WTC11 (cell line): ENCODE measurements around the gene NEMP1.

Experiments used
- ARID4B ChIP-seq: sonication (generic); formaldehyde crosslinking; IDR thresholded peaks from 2 replicates; pipeline ENCODE4 v1.8.0; 2023; ENCODE audit warnings: missing genetic modification reagents, mild to moderate bottlenecking, borderline replicate concordance
- CREM ChIP-seq: sonication (generic); formaldehyde crosslinking; IDR thresholded peaks from 2 replicates; pipeline ENCODE4 v1.8.1; 2022; ENCODE audit warnings: mild to moderate bottlenecking, missing genetic modification reagents, moderate library complexity
- ELF4 ChIP-seq: sonication (generic); formaldehyde crosslinking; IDR thresholded peaks from 2 replicates; pipeline ENCODE4 v1.8.1; 2022; ENCODE audit warnings: low read depth, mild to moderate bottlenecking, moderate library complexity, missing genetic modification reagents
- JUN ChIP-seq: sonication (generic); formaldehyde crosslinking; IDR thresholded peaks from 2 replicates; pipeline ENCODE4 v1.8.0; 2023; ENCODE audit warnings: mild to moderate bottlenecking, missing genetic modification reagents
- SP1 ChIP-seq: sonication (generic); formaldehyde crosslinking; conservative IDR thresholded peaks from 2 replicates; pipeline ENCODE4 v1.8.1; 2022; ENCODE audit warnings: missing genetic modification reagents
- STAT6 ChIP-seq: sonication (generic); formaldehyde crosslinking; conservative IDR thresholded peaks from 2 replicates; pipeline ENCODE4 v1.8.1; 2023; ENCODE audit warnings: mild to moderate bottlenecking, low read depth, missing genetic modification reagents, moderate library complexity
- TF ChIP-seq, protein P1 (sequence below): fragments of 200-600 bp; IDR thresholded peaks from 2 replicates; pipeline ENCODE4 v1.8.0; 2022; ENCODE audit warnings: antibody characterized with exemption
- TF ChIP-seq, protein P2 (sequence below): sonication (generic); formaldehyde crosslinking; conservative IDR thresholded peaks from 2 replicates; pipeline ENCODE4 v1.8.1; 2022; ENCODE audit warnings: mild to moderate bottlenecking, missing genetic modification reagents
- TF ChIP-seq, protein P3 (sequence below): sonication (generic); formaldehyde crosslinking; IDR thresholded peaks from 2 replicates; pipeline ENCODE4 v1.8.1; 2023; ENCODE audit warnings: mild to moderate bottlenecking, missing genetic modification reagents
- TF ChIP-seq, protein P4 (sequence below): sonication (generic); formaldehyde crosslinking; IDR thresholded peaks from 2 replicates; pipeline ENCODE4 v1.8.1; 2022; ENCODE audit warnings: missing genetic modification reagents, borderline replicate concordance

DNA sequence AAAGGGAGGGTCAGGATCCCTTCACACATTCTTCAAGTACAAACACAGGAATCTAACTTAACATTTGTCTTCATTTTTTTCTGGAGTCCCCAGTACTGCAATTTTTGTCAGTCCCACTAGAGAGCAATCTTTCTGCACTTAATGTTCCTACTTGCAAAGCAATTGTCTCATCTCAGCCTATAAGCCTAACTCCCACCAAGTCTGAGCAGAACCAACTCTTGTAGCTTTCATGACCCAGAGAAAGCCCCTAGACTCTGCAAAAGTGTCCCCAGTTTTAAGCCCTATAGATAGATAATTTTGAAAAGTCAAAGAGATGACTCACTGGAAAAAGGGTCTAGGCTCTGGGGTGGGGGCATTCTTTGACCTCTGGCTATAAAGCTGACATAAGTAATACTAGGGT is 70.4 kb downstream of the NEMP1 start:
- TF ChIP-seq, protein P1, sequence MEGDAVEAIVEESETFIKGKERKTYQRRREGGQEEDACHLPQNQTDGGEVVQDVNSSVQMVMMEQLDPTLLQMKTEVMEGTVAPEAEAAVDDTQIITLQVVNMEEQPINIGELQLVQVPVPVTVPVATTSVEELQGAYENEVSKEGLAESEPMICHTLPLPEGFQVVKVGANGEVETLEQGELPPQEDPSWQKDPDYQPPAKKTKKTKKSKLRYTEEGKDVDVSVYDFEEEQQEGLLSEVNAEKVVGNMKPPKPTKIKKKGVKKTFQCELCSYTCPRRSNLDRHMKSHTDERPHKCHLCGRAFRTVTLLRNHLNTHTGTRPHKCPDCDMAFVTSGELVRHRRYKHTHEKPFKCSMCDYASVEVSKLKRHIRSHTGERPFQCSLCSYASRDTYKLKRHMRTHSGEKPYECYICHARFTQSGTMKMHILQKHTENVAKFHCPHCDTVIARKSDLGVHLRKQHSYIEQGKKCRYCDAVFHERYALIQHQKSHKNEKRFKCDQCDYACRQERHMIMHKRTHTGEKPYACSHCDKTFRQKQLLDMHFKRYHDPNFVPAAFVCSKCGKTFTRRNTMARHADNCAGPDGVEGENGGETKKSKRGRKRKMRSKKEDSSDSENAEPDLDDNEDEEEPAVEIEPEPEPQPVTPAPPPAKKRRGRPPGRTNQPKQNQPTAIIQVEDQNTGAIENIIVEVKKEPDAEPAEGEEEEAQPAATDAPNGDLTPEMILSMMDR: no peak
- TF ChIP-seq ELF4 (CRISPR knock-in tag) (no peak), JUN (no peak), SP1 (CRISPR knock-in tag) (no peak), CREM (CRISPR knock-in tag) (no peak), STAT6 (CRISPR knock-in tag) (no peak), ARID4B (CRISPR knock-in tag) (no peak)
- TF ChIP-seq, protein P2, sequence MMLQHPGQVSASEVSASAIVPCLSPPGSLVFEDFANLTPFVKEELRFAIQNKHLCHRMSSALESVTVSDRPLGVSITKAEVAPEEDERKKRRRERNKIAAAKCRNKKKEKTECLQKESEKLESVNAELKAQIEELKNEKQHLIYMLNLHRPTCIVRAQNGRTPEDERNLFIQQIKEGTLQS (CRISPR knock-in tag): no peak
- TF ChIP-seq, protein P3, sequence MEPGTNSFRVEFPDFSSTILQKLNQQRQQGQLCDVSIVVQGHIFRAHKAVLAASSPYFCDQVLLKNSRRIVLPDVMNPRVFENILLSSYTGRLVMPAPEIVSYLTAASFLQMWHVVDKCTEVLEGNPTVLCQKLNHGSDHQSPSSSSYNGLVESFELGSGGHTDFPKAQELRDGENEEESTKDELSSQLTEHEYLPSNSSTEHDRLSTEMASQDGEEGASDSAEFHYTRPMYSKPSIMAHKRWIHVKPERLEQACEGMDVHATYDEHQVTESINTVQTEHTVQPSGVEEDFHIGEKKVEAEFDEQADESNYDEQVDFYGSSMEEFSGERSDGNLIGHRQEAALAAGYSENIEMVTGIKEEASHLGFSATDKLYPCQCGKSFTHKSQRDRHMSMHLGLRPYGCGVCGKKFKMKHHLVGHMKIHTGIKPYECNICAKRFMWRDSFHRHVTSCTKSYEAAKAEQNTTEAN: no peak
- TF ChIP-seq, protein P4, sequence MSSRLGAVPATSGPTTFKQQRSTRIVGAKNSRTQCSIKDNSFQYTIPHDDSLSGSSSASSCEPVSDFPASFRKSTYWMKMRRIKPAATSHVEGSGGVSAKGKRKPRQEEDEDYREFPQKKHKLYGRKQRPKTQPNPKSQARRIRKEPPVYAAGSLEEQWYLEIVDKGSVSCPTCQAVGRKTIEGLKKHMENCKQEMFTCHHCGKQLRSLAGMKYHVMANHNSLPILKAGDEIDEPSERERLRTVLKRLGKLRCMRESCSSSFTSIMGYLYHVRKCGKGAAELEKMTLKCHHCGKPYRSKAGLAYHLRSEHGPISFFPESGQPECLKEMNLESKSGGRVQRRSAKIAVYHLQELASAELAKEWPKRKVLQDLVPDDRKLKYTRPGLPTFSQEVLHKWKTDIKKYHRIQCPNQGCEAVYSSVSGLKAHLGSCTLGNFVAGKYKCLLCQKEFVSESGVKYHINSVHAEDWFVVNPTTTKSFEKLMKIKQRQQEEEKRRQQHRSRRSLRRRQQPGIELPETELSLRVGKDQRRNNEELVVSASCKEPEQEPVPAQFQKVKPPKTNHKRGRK (CRISPR knock-in tag): no peak
